HG02678 (cell line): ENCODE measurements around the gene GTF3C5.
"Not testable (repeated sequence)": the region's sequence is repeated elsewhere in the genome, so short reads cannot be mapped to it uniquely, and the experiment has no call there.

ENCODE experiments used
- ATAC-seq: cut with Tn5 transposase; IDR thresholded peaks from one replicate; pipeline ENCODE4 v1.9.1; 2021; ENCODE audit warnings: mild to moderate bottlenecking, moderate library complexity; ENCODE audit not compliant: unreplicated experiment

Gene GTF3C5

GRCh38 chr9:133027134-133027533 lies 3.7 kb upstream of the GTF3C5 start:
- no peak for ATAC-seq

GRCh38 chr9:133028221-133028620 lies 2.6 kb upstream of the GTF3C5 start:
- no peak for ATAC-seq

GRCh38 chr9:133029994-133030316 lies 842 bp upstream of the GTF3C5 start:
- no peak for ATAC-seq

GRCh38 chr9:133031130-133031422 lies 279 bp downstream of the GTF3C5 start:
- ATAC-seq = no peak

- no peak for ATAC-seq
These were observed 707 bp downstream of the GTF3C5 start for GRCh38 chr9:133031496-133031911.

- ATAC-seq = no peak
These were observed 1.4 kb downstream of the GTF3C5 start for GRCh38 chr9:133032171-133032570.

GRCh38 chr9:133035669-133036068 lies 4.9 kb downstream of the GTF3C5 start:
- ATAC-seq = no peak

GRCh38 chr9:133037775-133038515 lies 7.1 kb downstream of the GTF3C5 start:
- ATAC-seq = no peak

- ATAC-seq = not testable (repeated sequence)
These were observed 10.2 kb downstream of the GTF3C5 start for GRCh38 chr9:133040892-133041479.

GRCh38 chr9:133041958-133042357 lies 11.2 kb downstream of the GTF3C5 start:
- ATAC-seq = no peak

GRCh38 chr9:133042676-133043075 lies 11.9 kb downstream of the GTF3C5 start:
- ATAC-seq = no peak

- ATAC-seq = no peak
These were observed 12.7 kb downstream of the GTF3C5 start for GRCh38 chr9:133043449-133044035.

GRCh38 chr9:133044125-133044524 lies 13.3 kb downstream of the GTF3C5 start:
- no peak for ATAC-seq

GRCh38 chr9:133044661-133045060 lies 13.9 kb downstream of the GTF3C5 start:
- no peak for ATAC-seq

- no peak for ATAC-seq
These were observed 14.3 kb downstream of the GTF3C5 start for GRCh38 chr9:133045132-133045531.

- ATAC-seq = no peak
These were observed 15.6 kb downstream of the GTF3C5 start for GRCh38 chr9:133046196-133046899.

- ATAC-seq = no peak
These were observed 16.1 kb downstream of the GTF3C5 start for GRCh38 chr9:133046900-133047295.

- no peak for ATAC-seq
These were observed 17.8 kb downstream of the GTF3C5 start for GRCh38 chr9:133048595-133048994.

- ATAC-seq = no peak
These were observed 18.2 kb downstream of the GTF3C5 start for GRCh38 chr9:133049043-133049442.

GRCh38 chr9:133050142-133050541 lies 19.3 kb downstream of the GTF3C5 start:
- ATAC-seq = no peak

- ATAC-seq = no peak
These were observed 20.0 kb downstream of the GTF3C5 start for GRCh38 chr9:133050781-133051180.

- no peak for ATAC-seq
These were observed 20.6 kb downstream of the GTF3C5 start for GRCh38 chr9:133051281-133051900.
